Cerebellar cortex (tissue), 1 donor: ENCODE results near the gene OBI1.
"Not testable (repeated sequence)": the region's sequence is repeated elsewhere in the genome, so short reads cannot be mapped to it uniquely, and the experiment has no call there.

ENCODE experiments used
- DNase-seq: peaks from one replicate; pipeline ENCODE4 v3.0.0-alpha.2; 2015; ENCODE audit warnings: low spot score

Gene OBI1

GRCh38 chr13:78647109-78647678 lies 11.8 kb downstream of the OBI1 start:
- DNase-seq, result not testable (repeated sequence)

GRCh38 chr13:78638216-78638615 lies 20.7 kb downstream of the OBI1 start:
- no peak for DNase-seq

DNA sequence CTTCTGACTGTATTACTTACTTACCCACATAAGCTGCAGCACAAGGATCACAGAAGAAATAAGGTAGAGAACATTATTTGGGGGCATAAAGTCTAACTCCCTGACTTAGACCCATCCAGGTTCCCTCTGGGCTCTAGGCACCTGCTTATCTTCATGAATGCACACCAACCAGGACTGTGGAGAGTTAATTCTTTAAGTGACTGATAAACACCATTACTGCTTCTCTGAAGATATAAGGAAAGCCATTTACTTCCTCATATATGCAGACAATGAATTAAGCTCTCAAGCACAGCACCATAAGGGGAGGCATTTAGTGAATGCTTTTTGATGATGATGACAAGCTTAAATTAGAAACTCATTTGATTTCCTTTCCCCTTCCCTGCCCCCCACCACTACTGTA lies 22.5 kb downstream of the OBI1 start:
- DNase-seq, result no peak

DNA sequence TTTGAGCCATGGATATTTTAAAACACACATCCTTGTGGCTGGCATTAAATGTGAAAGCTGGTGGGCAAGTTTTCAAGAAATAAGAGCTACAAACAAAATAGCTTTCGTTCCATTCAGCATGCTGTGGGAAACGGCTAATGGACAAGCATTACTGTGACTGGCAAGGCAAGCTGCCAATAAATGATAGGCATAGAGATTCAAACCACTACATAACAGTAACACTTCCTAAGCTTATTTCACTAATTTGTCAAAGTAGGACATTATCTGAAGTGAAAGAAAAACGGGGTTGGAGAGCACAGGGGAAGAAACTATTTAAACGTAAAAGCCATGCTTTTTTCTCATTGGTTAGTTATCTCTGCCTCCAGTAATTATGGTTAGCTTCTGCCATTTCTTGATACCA lies 26.0 kb downstream of the OBI1 start:
- DNase-seq, result no peak

GRCh38 chr13:78631077-78631476 lies 27.9 kb downstream of the OBI1 start:
- no peak for DNase-seq

DNA sequence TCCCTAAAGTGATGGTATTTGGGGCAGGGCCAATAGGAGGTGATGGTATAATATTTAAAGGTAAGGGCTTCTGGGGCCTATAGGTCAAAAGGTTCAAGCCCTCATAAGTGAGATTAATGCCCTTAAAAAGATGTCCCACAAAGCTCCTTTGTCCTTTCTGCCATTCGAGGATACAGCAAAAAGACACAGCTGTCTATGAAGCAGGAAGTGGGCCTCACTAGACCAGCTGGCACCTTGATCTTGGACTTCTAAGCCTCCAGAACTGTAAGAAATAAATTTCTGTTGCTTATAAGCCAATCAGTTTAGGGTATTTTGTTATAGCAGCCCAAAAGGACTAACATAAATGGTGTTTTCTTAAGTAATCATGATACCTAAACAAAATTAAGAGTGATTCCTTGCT lies 28.4 kb downstream of the OBI1 start:
- DNase-seq, result no peak

GRCh38 chr13:78625384-78625783 lies 33.6 kb downstream of the OBI1 start:
- no peak for DNase-seq

DNA sequence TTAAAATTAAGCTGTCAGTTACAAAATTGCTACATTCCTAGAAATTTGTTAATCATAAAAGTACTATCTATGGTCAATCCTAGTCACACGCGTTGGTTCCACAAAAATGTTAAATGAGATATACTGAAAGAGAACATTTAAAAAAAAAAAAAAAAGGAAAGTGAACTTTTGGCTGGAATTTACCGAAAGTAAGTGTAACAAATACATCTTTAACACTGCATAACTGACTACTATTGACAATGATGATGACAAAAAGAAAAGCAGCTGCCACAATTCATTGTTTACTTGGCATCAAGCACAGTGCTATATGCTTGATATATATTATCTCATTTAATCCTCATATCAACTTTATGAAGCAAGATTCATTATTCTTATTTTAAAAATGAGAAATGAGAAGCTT lies 35.8 kb downstream of the OBI1 start:
- no peak for DNase-seq

- no peak for DNase-seq
Measured at GRCh38 chr13:78620936-78621470, 38.0 kb downstream of the OBI1 start.

GRCh38 chr13:78618411-78618810 lies 40.5 kb downstream of the OBI1 start:
- no peak for DNase-seq

DNA sequence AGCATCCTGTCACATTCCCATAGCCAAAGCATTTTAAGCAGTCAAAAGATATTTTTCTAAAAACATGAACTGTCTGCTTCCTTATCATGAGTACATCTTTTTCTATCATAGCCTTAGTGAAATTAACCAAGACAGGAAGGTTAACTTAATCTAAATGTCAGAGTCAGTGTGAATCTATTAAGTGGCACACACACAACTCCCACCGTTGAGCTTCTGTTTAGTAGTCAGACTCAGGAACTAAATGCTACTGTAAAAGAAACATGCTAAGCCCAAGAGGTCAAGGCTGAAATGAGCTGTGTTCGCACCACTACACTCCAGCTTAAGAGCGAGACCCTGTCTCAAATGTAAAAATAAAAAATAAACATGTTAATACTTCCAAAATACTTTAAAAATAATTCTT lies 47.9 kb downstream of the OBI1 start:
- no peak for DNase-seq

GRCh38 chr13:78610381-78610883 lies 48.5 kb downstream of the OBI1 start:
- DNase-seq, result no peak

GRCh38 chr13:78609464-78610205 lies 49.3 kb downstream of the OBI1 start:
- DNase-seq, result no peak

GRCh38 chr13:78608688-78609463 lies 50.1 kb downstream of the OBI1 start:
- DNase-seq, result no peak

DNA sequence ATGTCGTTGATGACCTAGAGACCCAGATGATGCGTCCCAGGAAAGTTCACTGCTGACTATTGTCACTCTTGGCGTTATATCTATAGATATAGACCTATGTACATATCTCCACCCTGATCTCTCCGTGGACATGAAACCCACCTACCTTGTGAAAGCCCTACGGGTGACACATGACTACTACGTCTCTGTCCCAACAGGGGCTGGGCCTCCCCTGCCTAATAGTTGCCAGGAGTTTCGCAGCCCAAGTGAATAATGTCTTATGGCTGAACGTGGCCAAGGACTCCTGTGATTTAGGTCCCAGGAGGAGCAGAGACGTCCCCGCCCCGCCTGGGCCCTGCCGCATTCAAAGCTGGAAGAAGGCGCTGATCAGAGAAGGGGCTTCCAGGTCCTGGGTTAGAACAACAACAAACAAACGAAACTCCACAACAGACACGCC lies 50.7 kb downstream of the OBI1 start:
- DNase-seq, result no peak

DNA sequence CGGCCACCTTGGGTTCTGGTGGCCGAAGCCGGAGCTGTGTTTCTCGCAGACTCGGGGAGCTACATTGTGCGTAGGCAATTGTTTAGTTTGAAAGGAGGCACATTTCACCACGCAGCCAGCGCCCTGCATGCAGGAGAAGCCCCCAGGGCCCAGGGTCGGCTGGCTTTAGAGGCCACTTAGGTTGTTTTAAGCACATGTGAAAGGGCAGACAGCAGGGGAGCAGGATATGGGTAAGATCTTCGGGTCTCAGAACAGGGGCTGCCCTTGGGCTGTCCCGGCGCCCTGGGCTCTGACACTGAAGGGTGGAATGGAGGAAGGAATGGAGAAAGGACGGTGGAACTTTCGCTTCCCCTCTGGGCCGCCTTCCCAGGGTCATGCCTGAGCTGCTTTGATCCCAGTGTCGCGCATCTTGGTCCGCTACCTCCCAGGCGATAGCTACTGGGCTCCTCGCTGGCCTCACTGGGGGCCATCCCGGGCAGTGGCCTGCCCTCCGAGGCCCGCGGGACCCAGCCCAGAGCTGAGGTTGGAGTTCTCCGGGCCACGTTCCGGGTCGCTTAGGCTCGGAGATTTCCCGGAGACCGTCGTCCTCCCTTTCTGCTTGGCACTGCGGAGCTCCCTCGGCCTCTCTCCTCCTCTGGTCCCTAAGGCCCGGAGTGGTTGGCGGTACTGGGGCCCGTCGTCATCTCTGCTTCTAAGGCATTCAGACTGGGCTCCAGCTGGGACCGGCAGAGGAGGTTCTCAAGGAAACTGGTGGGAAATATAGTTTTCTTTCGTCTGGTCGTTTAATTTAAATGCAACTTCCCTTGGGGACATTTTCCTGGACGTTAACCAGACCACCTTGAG lies 51.3 kb downstream of the OBI1 start:
- no peak for DNase-seq

- DNase-seq, result no peak
Measured at GRCh38 chr13:78606471-78607408, 52.2 kb downstream of the OBI1 start.

- no peak for DNase-seq
Measured at GRCh38 chr13:78604782-78605611, 54.0 kb downstream of the OBI1 start.

- no peak for DNase-seq
Measured at GRCh38 chr13:78603240-78603957, 55.6 kb downstream of the OBI1 start, which contains the start of gene POU4F1. TSS of gene POU4F1 (minus strand) at chr13:78603552. CDS start at chr13:78603326, 226 bp downstream.
